Prostate gland (tissue), 2 donors: ENCODE results near the gene GPR107.

Experiments used
- CTCF ChIP-seq, 4 experiments: fragments of 200-600 bp in 2 of 4; fragments of 450-650 bp in 2 of 4; sonication (generic) in 2 of 4; IDR thresholded peaks; 1 replicate in 3 of 4; 2 replicates in 1 of 4; pipeline ENCODE4 v1.5.1; 2016 to 2019; ENCODE audit warnings: antibody characterized with exemption in 4 of 4, mild to moderate bottlenecking in 2 of 4, moderate library complexity in 2 of 4
- POLR2A ChIP-seq: fragments of 450-650 bp; IDR thresholded peaks from one replicate; pipeline ENCODE4 v1.6.1; 2016; ENCODE audit warnings: antibody characterized with exemption, mild to moderate bottlenecking
- POLR2AphosphoS5 ChIP-seq: sonication (generic); formaldehyde crosslinking; IDR thresholded peaks from one replicate; pipeline ENCODE4 v1.6.1; 2017; ENCODE audit warnings: antibody characterized with exemption

GRCh38 chr9:130132746-130133145 lies 79.0 kb downstream of the GPR107 start:
- TF ChIP-seq CTCF (IDR thresholded peaks at IDR 0.05) (no peak), POLR2AphosphoS5 (no peak), POLR2A (no peak)
